CMK (cell line): ENCODE measurements around the gene DYRK4.

ENCODE experiments used
- DNase-seq: peaks from one replicate; pipeline ENCODE4 v3.0.0-alpha.2; 2010; ENCODE audit warnings: low read depth

Gene DYRK4

GRCh38 chr12:4563336-4563735, 1.3 kb downstream of the DYRK4 start:
- DNase-seq, result no peak

GRCh38 chr12:4564818-4565217, 2.8 kb downstream of the DYRK4 start:
- no peak for DNase-seq

- no peak for DNase-seq
Measured at GRCh38 chr12:4566474-4566873, 4.5 kb downstream of the DYRK4 start.

GRCh38 chr12:4567073-4567881, 5.3 kb downstream of the DYRK4 start:
- no peak for DNase-seq

- DNase-seq, result no peak
Measured at GRCh38 chr12:4569261-4569660, 7.3 kb downstream of the DYRK4 start.

- DNase-seq, result peak; percentile 62
Measured at GRCh38 chr12:4572680-4573079, 10.7 kb downstream of the DYRK4 start.

- peak; percentile 25 for DNase-seq
Measured at GRCh38 chr12:4579305-4580102, 17.5 kb downstream of the DYRK4 start.

- no peak for DNase-seq
Measured at GRCh38 chr12:4580281-4580688, 18.3 kb downstream of the DYRK4 start.

- no peak for DNase-seq
Measured at GRCh38 chr12:4584281-4584680, 22.3 kb downstream of the DYRK4 start.

- no peak for DNase-seq
Measured at GRCh38 chr12:4584896-4585295, 22.9 kb downstream of the DYRK4 start.

- DNase-seq, result no peak
Measured at GRCh38 chr12:4586500-4586899, 24.5 kb downstream of the DYRK4 start.

- no peak for DNase-seq
Measured at GRCh38 chr12:4587108-4587507, 25.1 kb downstream of the DYRK4 start.

GRCh38 chr12:4588916-4589315, 26.9 kb downstream of the DYRK4 start:
- DNase-seq, result no peak

GRCh38 chr12:4589941-4590340, 27.9 kb downstream of the DYRK4 start:
- no peak for DNase-seq

GRCh38 chr12:4591180-4591687, 29.2 kb downstream of the DYRK4 start:
- no peak for DNase-seq

GRCh38 chr12:4595881-4596280, 33.9 kb downstream of the DYRK4 start:
- no peak for DNase-seq

GRCh38 chr12:4603421-4603820, 41.4 kb downstream of the DYRK4 start:
- no peak for DNase-seq

GRCh38 chr12:4603946-4604345, 41.9 kb downstream of the DYRK4 start:
- no peak for DNase-seq

GRCh38 chr12:4604684-4605193, 42.7 kb downstream of the DYRK4 start:
- peak; percentile 42 for DNase-seq

GRCh38 chr12:4607056-4607455, 45.0 kb downstream of the DYRK4 start:
- no peak for DNase-seq

GRCh38 chr12:4609071-4609470, 47.1 kb downstream of the DYRK4 start:
- no peak for DNase-seq

- no peak for DNase-seq
Measured at GRCh38 chr12:4610481-4610880, 48.5 kb downstream of the DYRK4 start.

- DNase-seq, result no peak
Measured at GRCh38 chr12:4615667-4616066, 53.7 kb downstream of the DYRK4 start.
